ENCODE data around the gene SELENOF. TPM values are rescaled to one million over a fixed set of nuclear protein-coding genes. Genes with fewer than 3 reads are reported as not detected.

SELENOF gene
- total RNA-seq, 2 donors from 2014 or later = 73.1 to 80.7 TPM

Other genes with a start within 250 kb of the SELENOF start
- gene SH3GLB1, start 209.6 kb downstream of the SELENOF start, total RNA-seq = 10 to 100 TPM; 51.5 to 66.1 TPM
- gene HS2ST1, start 509 bp upstream of the SELENOF start, total RNA-seq = 1 to 10 TPM; 7.7 TPM

All from right atrium auricular region (tissue), 2 donors.